Mucosa of descending colon (tissue), 3 donors: ENCODE data around the gene PLIN5. TPM values are rescaled to one million over a fixed set of nuclear protein-coding genes. Genes with fewer than 3 reads are reported as not detected.

ENCODE experiments used
- ATAC-seq: fragments of 200-7000 bp; cut with Tn5 transposase; one replicate; pipeline ENCODE4 v1.9.1; 2020; ENCODE audit warnings: mild to moderate bottlenecking, moderate library complexity
- DNase-seq, 3 donors: peaks; one replicate each; pipeline ENCODE4 v3.0.0-alpha.2; 2020
- H3K36me3 ChIP-seq: fragments of 200-600 bp; one replicate; pipeline ENCODE4 v1.8.0; 2021; ENCODE audit warnings: low read depth, mild to moderate bottlenecking
- H3K4me1 ChIP-seq: fragments of 200-600 bp; one replicate; pipeline ENCODE4 v1.8.0; 2021; ENCODE audit warnings: low read depth, mild to moderate bottlenecking
- H3K4me3 ChIP-seq: fragments of 200-600 bp; one replicate; pipeline ENCODE4 v1.8.0; 2021; ENCODE audit warnings: mild to moderate bottlenecking
- H3K9me3 ChIP-seq: fragments of 200-600 bp; one replicate; pipeline ENCODE4 v1.8.0; 2021; ENCODE audit warnings: mild to moderate bottlenecking
- intact Hi-C, 2 donors: fragments of 100-400 bp; cut with DNase I in 1 of 2; cut with micrococcal nuclease in 1 of 2; formaldehyde crosslinking; loops; one replicate each; pipeline versions ENCODE4 v1.11.0 to v1.11.1; 2022; cut with DNase I, micrococcal nuclease
- total RNA-seq, 3 donors: library from RNA; stranded (reverse); fragmentation: NEBNext Ultra II Directional in 2 of 3; extraction: Animal tissue kit (Norgen Biotek cat#: 25700) in 2 of 3; gene quantifications; one replicate each; pipeline versions ENCODE4 v1.2.1 to v1.2.4, GENCODE V29; 2021 to 2023
- TF ChIP-seq, protein P1 (sequence below): fragments of 200-600 bp; IDR thresholded peaks from one replicate; pipeline ENCODE4 v1.8.0; 2022; ENCODE audit warnings: antibody characterized with exemption, mild to moderate bottlenecking
- donor health status: DM: no; HTN: no; CAD: no; lungs with moderate emphysema.
- donor health status: DM: no; HTN: no; CAD: no.
- donor health status: DM: no; HTN: yes; CAD: no.

The PLIN5 gene
- total RNA-seq, 3 donors from 2014 or later = 3.2 to 6.7 (median 4.5) TPM

DNA sequence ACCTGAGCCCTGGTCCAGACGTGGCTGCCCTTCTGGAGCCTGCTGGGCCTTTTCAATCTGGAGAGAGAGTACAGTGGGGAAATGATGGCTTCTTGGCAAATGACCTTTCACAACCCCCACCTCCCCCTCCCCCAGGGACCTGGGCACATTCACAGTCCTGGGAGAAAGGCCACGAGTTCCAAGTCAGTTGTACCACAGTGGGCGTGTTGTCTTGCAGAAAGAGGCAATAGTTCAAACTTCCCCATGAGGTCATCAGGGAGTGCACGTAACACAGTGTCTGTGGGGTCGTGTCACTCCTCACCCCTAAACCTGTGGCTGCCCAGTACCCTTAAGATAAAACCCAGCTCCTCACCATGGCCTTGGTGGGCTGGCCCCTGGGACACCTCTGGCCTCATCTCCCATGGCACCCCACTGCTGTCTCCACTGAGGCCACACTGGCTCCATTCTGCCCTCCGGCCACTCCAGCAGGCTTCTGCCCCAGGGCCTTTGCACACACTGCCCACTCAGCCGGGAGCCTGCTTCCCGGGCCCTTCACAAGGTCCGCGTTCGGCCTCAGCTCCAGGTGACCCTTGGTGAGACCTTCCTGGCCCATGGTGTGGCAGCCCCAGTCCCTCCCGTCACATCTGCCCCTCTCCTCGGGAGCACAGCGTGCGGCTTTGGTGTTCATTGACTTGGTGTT lies 30.0 kb downstream of the PLIN5 start:
- intact Hi-C loops = no loop called here
- Histone ChIP-seq H3K4me1 (no peaks in the 10 kb centered on the region), H3K4me3 (no peak overlapping the region), H3K9me3 (no peaks in the 10 kb centered on the region), H3K36me3 (no peaks in the 10 kb centered on the region)
- no peak for ATAC-seq
- DNase-seq = no peak
- TF ChIP-seq, protein P1, sequence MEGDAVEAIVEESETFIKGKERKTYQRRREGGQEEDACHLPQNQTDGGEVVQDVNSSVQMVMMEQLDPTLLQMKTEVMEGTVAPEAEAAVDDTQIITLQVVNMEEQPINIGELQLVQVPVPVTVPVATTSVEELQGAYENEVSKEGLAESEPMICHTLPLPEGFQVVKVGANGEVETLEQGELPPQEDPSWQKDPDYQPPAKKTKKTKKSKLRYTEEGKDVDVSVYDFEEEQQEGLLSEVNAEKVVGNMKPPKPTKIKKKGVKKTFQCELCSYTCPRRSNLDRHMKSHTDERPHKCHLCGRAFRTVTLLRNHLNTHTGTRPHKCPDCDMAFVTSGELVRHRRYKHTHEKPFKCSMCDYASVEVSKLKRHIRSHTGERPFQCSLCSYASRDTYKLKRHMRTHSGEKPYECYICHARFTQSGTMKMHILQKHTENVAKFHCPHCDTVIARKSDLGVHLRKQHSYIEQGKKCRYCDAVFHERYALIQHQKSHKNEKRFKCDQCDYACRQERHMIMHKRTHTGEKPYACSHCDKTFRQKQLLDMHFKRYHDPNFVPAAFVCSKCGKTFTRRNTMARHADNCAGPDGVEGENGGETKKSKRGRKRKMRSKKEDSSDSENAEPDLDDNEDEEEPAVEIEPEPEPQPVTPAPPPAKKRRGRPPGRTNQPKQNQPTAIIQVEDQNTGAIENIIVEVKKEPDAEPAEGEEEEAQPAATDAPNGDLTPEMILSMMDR = no peak

DNA sequence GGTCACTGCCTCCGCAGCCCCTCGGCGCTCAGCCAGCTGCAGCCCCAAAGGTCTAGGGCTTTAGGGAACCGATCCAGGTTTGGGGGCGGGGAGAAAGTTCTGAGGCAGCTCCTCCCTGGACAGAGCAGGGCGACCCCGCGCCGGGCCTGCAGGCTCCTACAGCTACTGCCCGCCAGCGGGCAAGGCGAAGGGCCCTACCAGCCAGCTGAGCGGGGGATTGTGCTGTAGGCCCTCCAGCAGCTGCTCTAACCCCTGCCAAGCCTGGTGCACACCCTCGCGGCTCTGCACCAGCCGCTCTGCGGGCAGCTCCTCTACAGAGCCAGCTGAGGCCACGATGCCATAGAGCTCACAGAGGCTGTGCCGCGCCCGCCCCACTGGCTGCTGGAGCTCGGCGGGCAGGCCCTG lies 30.7 kb downstream of the PLIN5 start:
- intact Hi-C loops = no loop called here
- TF ChIP-seq, protein P1 = no peak
- ATAC-seq (no peak), DNase-seq (no peak)
- Histone ChIP-seq H3K9me3 (no peaks in the 10 kb centered on the region), H3K4me3 (no peak overlapping the region), H3K36me3 (no peaks in the 10 kb centered on the region), H3K4me1 (no peaks in the 10 kb centered on the region)

DNA sequence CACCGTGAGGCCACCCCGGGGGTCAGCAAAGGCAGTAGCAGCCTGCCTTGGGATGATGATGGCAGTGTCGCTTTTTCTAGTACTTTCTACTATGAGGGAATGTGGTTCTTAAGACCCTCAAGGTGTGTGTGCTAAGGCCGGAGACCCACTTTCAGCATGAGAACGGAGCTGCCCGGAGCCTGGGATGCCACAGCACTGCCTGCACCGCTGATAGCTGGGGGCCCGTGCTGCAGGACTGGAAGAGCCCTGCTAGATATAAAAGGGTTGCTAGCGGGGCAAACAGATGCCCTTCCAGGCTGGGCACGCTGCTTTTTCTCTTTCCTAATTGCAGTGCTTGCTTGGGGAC lies 31.2 kb downstream of the PLIN5 start:
- Histone ChIP-seq H3K4me1 (no peaks in the 10 kb centered on the region), H3K36me3 (no peaks in the 10 kb centered on the region), H3K9me3 (no peaks in the 10 kb centered on the region), H3K4me3 (no peak overlapping the region)
- intact Hi-C loops = no loop called here
- TF ChIP-seq, protein P1 = no peak
- ATAC-seq (no peak), DNase-seq (no peak)

DNA sequence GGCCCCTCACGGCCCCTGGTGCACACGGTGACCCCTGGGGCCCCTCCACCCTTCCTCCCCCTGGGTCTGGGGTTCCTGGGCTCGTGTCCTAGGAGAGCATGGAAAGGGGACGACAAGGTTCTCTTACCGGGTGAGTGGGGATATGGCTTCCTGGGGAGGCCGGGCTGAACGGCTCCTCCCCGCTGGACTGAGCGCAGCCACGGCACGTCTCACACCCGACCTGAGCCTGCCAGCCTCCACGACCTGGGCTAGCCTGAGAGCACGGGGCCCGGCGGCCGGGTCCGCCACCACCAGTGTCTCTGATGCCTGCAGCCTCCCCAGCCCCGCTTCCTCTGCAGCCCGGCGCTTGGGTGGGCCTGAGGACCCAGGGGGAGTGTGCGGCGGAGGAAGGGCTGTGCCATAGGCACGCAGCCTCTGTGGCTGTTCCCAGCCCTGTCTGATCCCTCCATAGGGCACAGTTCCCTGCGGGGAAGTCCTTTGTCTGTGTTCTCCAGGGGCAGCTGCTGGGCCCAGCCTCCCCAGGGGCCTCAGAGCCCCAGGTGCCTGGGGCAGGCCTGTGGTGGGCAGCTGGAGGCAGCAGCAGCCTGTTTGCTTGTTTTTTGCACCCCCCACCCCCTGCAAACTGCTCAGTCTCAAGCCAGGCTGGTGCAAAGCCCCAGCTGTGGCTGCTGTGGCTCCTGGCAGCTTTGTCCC lies 31.7 kb downstream of the PLIN5 start:
- TF ChIP-seq, protein P1 = no peak
- Histone ChIP-seq H3K36me3 (no peaks in the 10 kb centered on the region), H3K4me1 (no peaks in the 10 kb centered on the region), H3K4me3 (no peak overlapping the region), H3K9me3 (no peaks in the 10 kb centered on the region)
- ATAC-seq (no peak), DNase-seq (no peak)
- intact Hi-C loops = no loop called here

DNA sequence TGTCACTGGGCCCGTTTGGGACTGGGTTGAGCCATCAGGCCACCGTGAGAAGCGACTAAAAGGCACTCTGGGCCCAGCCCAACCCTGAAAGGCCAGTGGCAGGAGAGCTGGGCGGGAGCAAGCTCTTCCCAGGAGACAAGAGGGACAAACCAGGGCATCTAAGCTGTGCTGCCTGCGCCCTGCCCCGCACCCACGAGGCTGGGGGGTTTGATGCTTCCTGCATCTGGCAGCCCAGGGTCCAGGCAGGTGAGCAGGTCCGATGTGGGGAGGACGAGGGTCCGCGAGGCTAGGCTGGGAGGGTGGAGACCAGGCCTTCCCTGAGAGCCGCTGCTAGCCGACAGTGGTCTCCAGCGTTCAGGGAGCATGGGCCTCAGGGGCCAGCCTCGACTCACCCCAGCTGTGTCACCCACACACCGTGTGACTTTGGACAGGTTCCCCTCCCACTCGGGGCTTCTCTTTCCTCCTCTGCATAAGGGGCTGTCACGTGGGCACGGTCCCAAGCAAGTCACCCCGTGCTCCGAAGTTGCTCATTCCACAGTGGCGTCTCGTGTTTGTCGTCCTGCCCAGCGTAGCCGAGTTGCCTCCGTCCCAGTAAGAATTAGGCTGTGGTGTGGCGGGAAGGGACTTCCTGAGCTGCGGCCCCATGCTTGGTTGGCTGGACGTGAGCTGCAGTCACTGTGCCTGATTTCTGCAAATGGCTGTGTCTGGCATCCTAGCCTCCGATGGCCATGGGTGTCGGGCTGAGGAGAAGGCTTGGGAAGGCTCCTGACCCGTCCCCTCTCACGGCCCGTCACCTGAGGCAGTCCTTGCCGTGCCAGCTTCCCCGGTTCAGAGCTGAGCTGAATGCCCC lies 32.5 kb downstream of the PLIN5 start:
- intact Hi-C loops = no loop called here
- TF ChIP-seq, protein P1 = no peak
- ATAC-seq (no peak), DNase-seq (no peak)
- H3K4me1 ChIP-seq = no peaks in the 10 kb centered on the region
- H3K4me3 ChIP-seq = no peak overlapping the region
- no peaks in the 10 kb centered on the region for H3K36me3 ChIP-seq
- no peaks in the 10 kb centered on the region for H3K9me3 ChIP-seq
